Measurements from ENCODE around the gene CDH4.

DNA sequence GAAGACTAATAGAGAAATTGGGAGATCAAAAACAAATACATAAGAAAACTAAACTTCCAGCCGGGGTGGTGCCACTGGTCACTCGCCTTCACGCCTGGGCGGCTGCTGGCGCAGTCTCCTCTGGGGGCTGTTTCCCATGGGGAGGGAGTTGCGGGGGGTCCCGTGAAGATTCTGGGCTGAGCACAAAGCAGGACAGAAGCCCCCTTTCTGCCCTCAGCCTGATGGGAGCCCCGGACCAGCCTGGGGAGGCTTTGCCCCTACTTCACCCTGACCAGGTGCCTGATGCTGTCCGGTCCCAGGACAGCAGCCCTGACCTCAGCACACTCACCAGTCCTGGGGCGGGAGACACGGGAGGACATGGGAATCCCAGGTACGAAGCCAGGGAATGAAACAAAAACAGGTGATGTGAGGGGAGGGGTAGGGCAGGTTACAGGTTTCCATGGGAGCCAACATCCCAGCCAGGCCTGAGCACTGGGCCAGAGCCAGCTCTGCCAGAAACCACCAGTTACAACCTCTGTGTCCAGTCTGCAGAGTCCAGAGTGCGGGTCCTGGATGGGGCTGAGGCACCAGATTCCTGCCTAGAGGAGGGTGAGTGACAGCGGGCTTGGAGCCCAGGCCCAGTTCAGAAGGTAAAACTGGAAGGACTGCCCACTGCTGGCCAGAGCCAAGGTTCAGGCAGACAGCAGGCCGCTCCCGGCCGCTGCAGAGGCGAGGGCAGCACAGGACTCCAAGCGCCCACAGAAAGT, 487.2 kb downstream of the CDH4 start:
- TF ChIP-seq, protein P1, sequence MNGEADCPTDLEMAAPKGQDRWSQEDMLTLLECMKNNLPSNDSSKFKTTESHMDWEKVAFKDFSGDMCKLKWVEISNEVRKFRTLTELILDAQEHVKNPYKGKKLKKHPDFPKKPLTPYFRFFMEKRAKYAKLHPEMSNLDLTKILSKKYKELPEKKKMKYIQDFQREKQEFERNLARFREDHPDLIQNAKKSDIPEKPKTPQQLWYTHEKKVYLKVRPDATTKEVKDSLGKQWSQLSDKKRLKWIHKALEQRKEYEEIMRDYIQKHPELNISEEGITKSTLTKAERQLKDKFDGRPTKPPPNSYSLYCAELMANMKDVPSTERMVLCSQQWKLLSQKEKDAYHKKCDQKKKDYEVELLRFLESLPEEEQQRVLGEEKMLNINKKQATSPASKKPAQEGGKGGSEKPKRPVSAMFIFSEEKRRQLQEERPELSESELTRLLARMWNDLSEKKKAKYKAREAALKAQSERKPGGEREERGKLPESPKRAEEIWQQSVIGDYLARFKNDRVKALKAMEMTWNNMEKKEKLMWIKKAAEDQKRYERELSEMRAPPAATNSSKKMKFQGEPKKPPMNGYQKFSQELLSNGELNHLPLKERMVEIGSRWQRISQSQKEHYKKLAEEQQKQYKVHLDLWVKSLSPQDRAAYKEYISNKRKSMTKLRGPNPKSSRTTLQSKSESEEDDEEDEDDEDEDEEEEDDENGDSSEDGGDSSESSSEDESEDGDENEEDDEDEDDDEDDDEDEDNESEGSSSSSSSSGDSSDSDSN (IDR thresholded peaks at IDR 0.05; ENCODE audit: borderline replicate concordance in 1 of 2, low read depth in 2 of 2, low read length in 2 of 2), result no peak
- TF ChIP-seq ZNF140 (CRISPR knock-in tag; IDR thresholded peaks at IDR 0.05) (no peak), DIDO1 (tag; IDR thresholded peaks at IDR 0.05; ENCODE audit: low read depth) (no peak), HNRNPL (IDR thresholded peaks at IDR 0.05; ENCODE audit: low read depth, low read length) (no peak), SP1 (CRISPR knock-in tag; IDR thresholded peaks at IDR 0.05) (no peak), EZH2 (IDR thresholded peaks at IDR 0.05; ENCODE audit: borderline replicate concordance, low read depth, low read length) (no peak), BACH1 (tag; IDR thresholded peaks at IDR 0.05) (no peak)
- TF ChIP-seq, protein P2, sequence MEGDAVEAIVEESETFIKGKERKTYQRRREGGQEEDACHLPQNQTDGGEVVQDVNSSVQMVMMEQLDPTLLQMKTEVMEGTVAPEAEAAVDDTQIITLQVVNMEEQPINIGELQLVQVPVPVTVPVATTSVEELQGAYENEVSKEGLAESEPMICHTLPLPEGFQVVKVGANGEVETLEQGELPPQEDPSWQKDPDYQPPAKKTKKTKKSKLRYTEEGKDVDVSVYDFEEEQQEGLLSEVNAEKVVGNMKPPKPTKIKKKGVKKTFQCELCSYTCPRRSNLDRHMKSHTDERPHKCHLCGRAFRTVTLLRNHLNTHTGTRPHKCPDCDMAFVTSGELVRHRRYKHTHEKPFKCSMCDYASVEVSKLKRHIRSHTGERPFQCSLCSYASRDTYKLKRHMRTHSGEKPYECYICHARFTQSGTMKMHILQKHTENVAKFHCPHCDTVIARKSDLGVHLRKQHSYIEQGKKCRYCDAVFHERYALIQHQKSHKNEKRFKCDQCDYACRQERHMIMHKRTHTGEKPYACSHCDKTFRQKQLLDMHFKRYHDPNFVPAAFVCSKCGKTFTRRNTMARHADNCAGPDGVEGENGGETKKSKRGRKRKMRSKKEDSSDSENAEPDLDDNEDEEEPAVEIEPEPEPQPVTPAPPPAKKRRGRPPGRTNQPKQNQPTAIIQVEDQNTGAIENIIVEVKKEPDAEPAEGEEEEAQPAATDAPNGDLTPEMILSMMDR (IDR thresholded peaks at IDR 0.05 in 2 of 3, conservative IDR thresholded peaks at IDR 0.05 in 1 of 3; ENCODE audit: insufficient read depth in 2 of 3, low read depth in 1 of 3, low read length in 3 of 3), result no peak
- TF ChIP-seq, protein P3, sequence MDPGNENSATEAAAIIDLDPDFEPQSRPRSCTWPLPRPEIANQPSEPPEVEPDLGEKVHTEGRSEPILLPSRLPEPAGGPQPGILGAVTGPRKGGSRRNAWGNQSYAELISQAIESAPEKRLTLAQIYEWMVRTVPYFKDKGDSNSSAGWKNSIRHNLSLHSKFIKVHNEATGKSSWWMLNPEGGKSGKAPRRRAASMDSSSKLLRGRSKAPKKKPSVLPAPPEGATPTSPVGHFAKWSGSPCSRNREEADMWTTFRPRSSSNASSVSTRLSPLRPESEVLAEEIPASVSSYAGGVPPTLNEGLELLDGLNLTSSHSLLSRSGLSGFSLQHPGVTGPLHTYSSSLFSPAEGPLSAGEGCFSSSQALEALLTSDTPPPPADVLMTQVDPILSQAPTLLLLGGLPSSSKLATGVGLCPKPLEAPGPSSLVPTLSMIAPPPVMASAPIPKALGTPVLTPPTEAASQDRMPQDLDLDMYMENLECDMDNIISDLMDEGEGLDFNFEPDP (CRISPR knock-in tag; IDR thresholded peaks at IDR 0.05), result no peak
